IPS-18c (cell line): Measurements from ENCODE around the gene GPATCH1.
"Not testable (repeated sequence)": the region's sequence is repeated elsewhere in the genome, so short reads cannot be mapped to it uniquely, and the experiment has no call there.

Experiments used
- H3K4me3 ChIP-seq: 2 replicates; pipeline ENCODE4 v1.7.0; 2013; ENCODE audit warnings: low read depth, mild to moderate bottlenecking, low read length, moderate library complexity; ENCODE audit not compliant: insufficient read depth
- H3K9me3 ChIP-seq: one replicate; pipeline ENCODE4 v1.6.1; 2013; ENCODE audit warnings: mild to moderate bottlenecking, low read length, moderate library complexity; ENCODE audit not compliant: control insufficient read depth, insufficient read depth

Gene GPATCH1

GRCh38 chr19:33132425-33132824, 51.4 kb downstream of the GPATCH1 start:
- no peaks in the 10 kb centered on the region for H3K9me3 ChIP-seq
- H3K4me3 ChIP-seq, result no peak overlapping the region

GRCh38 chr19:33133438-33134031, 52.6 kb downstream of the GPATCH1 start:
- no peak overlapping the region for H3K4me3 ChIP-seq
- H3K9me3 ChIP-seq, result no peaks in the 10 kb centered on the region

GRCh38 chr19:33134571-33135041, 53.6 kb downstream of the GPATCH1 start:
- Histone ChIP-seq H3K9me3 (no peaks in the 10 kb centered on the region), H3K4me3 (no peak overlapping the region; the same call in 1 of the 2 replicates)

- Histone ChIP-seq H3K4me3 (no peak overlapping the region), H3K9me3 (no peaks in the 10 kb centered on the region)
These were observed 58.2 kb downstream of the GPATCH1 start for GRCh38 chr19:33139165-33139564.

GRCh38 chr19:33143897-33144405, 63.0 kb downstream of the GPATCH1 start:
- Histone ChIP-seq H3K9me3 (peaks cover 2% of the 10 kb centered on the region), H3K4me3 (no peak overlapping the region)

- H3K4me3 ChIP-seq, result no peak overlapping the region
- H3K9me3 ChIP-seq, result peaks cover 2% of the 10 kb centered on the region
These were observed 65.2 kb downstream of the GPATCH1 start for GRCh38 chr19:33146209-33146608.

- peaks cover 2% of the 10 kb centered on the region for H3K9me3 ChIP-seq
- H3K4me3 ChIP-seq, result no peak overlapping the region
These were observed 66.6 kb downstream of the GPATCH1 start for GRCh38 chr19:33147538-33147937.

- H3K9me3 ChIP-seq, result peaks cover 2% of the 10 kb centered on the region
- no peak overlapping the region for H3K4me3 ChIP-seq
These were observed 70.0 kb downstream of the GPATCH1 start for GRCh38 chr19:33150852-33151518.

- H3K4me3 ChIP-seq, result no peak overlapping the region
- peaks cover 2% of the 10 kb centered on the region for H3K9me3 ChIP-seq
These were observed 71.2 kb downstream of the GPATCH1 start for GRCh38 chr19:33152176-33152575.

DNA sequence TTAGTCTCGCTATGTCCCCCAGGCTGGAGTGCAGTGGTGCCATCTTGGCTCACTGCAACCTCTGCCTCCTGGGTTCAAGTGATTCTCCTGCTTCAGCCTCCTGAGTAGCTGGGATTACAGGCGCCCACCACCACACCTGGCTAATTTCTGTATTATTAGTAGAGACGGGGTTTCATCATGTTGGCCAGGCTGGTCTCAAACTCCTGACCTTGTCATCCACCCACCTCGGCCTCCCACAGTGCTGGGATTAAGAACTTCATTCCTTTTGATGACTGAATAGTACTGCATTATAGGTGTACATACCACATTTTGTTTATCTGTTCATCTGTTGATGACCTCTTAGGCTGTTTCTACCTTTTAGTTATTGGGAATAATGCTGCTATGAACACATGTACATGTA, 71.6 kb downstream of the GPATCH1 start:
- not testable (repeated sequence) for H3K4me3 ChIP-seq, H3K9me3 ChIP-seq

DNA sequence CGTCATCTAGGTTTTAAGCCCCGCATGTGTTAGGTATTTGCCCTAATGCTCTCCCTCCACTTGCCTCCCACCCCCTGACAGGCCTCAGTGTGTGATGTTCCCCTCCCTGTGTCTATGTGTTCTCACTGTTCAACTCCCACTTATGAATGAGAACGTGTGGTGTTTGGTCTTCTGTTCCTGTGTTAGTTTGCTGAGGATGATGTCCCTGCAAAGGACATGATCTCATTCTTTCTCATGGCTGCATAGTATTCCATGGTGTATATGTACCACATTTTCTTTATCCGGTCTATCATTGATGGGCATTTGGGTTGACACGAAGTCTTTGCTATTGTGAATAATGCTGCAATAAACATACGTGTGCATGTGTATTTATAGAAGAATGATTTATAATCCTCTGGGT, 73.3 kb downstream of the GPATCH1 start:
- H3K4me3 ChIP-seq, H3K9me3 ChIP-seq: not testable (repeated sequence)

GRCh38 chr19:33156334-33156733, 75.4 kb downstream of the GPATCH1 start:
- no peak overlapping the region for H3K4me3 ChIP-seq
- peaks cover 4% of the 10 kb centered on the region for H3K9me3 ChIP-seq

- peaks cover 4% of the 10 kb centered on the region for H3K9me3 ChIP-seq
- no peak overlapping the region for H3K4me3 ChIP-seq
These were observed 76.9 kb downstream of the GPATCH1 start for GRCh38 chr19:33157906-33158305.

GRCh38 chr19:33158365-33158764, 77.4 kb downstream of the GPATCH1 start:
- Histone ChIP-seq H3K4me3 (no peak overlapping the region), H3K9me3 (peaks cover 4% of the 10 kb centered on the region)

DNA sequence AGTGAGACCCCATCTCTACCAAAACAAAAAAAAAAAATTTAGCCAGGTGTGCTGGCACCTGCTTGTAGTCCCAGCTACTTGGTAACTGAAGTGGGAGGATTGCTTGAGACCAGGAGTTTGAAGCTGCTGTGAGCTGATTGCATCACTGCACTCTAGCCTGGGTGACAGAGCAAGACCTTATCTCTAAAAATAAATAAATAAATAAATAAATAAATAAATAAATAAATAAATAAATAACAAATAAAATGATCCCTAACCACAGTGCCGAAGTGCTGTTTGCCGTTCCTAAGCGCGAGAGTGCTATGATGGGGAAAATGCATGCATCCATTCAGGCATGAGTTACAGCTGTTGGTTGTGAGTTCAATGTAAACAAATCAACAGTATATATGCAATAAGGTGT, 78.2 kb downstream of the GPATCH1 start:
- peaks cover 6% of the 10 kb centered on the region for H3K9me3 ChIP-seq

DNA sequence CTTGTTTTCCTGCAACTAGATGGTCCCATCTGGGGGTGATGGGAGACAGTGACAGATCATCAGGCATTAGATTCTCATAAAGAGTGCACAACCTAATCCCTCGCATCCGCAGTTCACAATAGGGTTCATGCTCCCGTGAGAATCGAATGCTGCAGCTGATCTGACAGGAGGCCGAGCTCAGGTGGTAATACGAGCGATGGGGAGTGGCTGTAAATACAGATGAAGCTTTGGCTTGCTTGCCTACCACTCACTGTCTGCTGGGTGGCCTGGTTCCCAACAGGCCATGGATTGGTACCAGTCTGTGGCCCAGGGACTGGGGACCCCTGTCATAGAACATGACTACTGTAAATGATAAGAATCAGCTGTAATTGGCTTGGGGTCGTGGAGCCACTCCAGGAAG, 78.9 kb downstream of the GPATCH1 start:
- H3K9me3 ChIP-seq, result peaks cover 6% of the 10 kb centered on the region
- H3K4me3 ChIP-seq, result no peak overlapping the region

More for the DNA sequence above, 78.2 kb downstream of the GPATCH1 start:
- no peak overlapping the region for H3K4me3 ChIP-seq

DNA sequence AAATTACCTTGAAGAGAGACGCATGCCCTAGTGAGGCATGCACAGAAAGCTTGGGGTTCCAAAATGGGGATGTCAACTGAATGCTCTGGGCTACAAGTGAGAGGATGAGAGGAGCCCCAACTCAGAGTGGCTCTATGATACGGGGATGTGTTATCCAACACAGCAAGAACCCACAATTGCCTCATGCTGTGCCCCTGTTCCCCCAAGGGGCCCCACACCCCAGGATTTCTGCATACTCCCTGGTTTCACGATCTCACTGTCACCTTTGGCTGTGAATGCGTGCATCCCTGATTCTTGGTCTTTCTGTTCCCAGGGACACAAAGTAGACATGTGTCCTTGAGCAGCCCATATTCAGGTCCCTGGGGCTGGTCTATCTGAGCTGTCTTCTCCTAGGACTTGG, 80.2 kb downstream of the GPATCH1 start:
- H3K4me3 ChIP-seq, result no peak overlapping the region
- H3K9me3 ChIP-seq, result peaks cover 6% of the 10 kb centered on the region

- no peak overlapping the region for H3K4me3 ChIP-seq
- peaks cover 6% of the 10 kb centered on the region for H3K9me3 ChIP-seq
These were observed 82.5 kb downstream of the GPATCH1 start for GRCh38 chr19:33163481-33163880.
